ENCODE data around the gene KCNJ16. TPM values are rescaled to one million over a fixed set of nuclear protein-coding genes. Genes with fewer than 3 reads are reported as not detected.

KCNJ16 gene
- total and polyA plus RNA-seq, 8 donors: 20.5 to 65.2 (median 28.4) TPM

GRCh38 chr17:70158591-70158990, 83.6 kb downstream of the KCNJ16 start:
- no peak for FAIRE-seq

GRCh38 chr17:70159980-70160379, 85.0 kb downstream of the KCNJ16 start:
- TF ChIP-seq CTCF (IDR thresholded peaks at IDR 0.05): no peak
- WGBS, 2 donors: 46 to 49% methylated on average over 2 of the region's 2 CpGs
- Histone ChIP-seq H3K27ac (no peak overlapping the region), H3K36me3 (no peaks in the 10 kb centered on the region), H3K4me1 (no peaks in the 10 kb centered on the region), H3K27me3 (no peaks in the 10 kb centered on the region), H3K9me3 (no peaks in the 10 kb centered on the region), H3K4me3 (no peak overlapping the region)
- intact Hi-C loops (cut with DNase I): loop anchor here in 1 of 3 donors (10.0 kb wide), 1 partner anchor 395 kb away; no protein-coding TSS in a partner anchor
- ATAC-seq: no peak
- no peak for FAIRE-seq
- no peak for DNase-seq

More at GRCh38 chr17:70158591-70158990, 83.6 kb downstream of the KCNJ16 start:
- DNase-seq (no peak), ATAC-seq (no peak)
- 72 to 80% methylated on average over 6 of the region's 6 CpGs for WGBS, 2 donors
- no peaks in the 10 kb centered on the region for H3K27me3 ChIP-seq
- no peaks in the 10 kb centered on the region for H3K9me3 ChIP-seq
- no peaks in the 10 kb centered on the region for H3K36me3 ChIP-seq
- no peak overlapping the region for H3K27ac ChIP-seq
- no peak for TF ChIP-seq CTCF (IDR thresholded peaks at IDR 0.05)
- H3K4me3 ChIP-seq: no peak overlapping the region
- intact Hi-C loops (cut with DNase I): no loop called here
- H3K4me1 ChIP-seq: no peaks in the 10 kb centered on the region

GRCh38 chr17:70161519-70161918, 86.5 kb downstream of the KCNJ16 start:
- intact Hi-C loops (cut with DNase I): loop anchor here in 1 of 3 donors (10.0 kb wide), 1 partner anchor 393 kb away; no protein-coding TSS in a partner anchor
- H3K4me1 ChIP-seq: no peaks in the 10 kb centered on the region
- 47 to 49% methylated on average over 1 of the region's 1 CpG for whole genome bisulfite sequencing, 2 donors
- H3K27ac ChIP-seq: no peak overlapping the region
- DNase-seq (no peak), ATAC-seq (no peak), FAIRE-seq (no peak)
- H3K4me3 ChIP-seq: no peak overlapping the region
- no peak for TF ChIP-seq CTCF (IDR thresholded peaks at IDR 0.05)
- H3K9me3 ChIP-seq: no peaks in the 10 kb centered on the region
- no peaks in the 10 kb centered on the region for H3K27me3 ChIP-seq
- no peaks in the 10 kb centered on the region for H3K36me3 ChIP-seq

- no peak for DNase-seq
- FAIRE-seq: no peak
- no peak for ATAC-seq
- WGBS, 2 donors: 52 to 53% methylated on average over 2 of the region's 2 CpGs
- H3K36me3 ChIP-seq: no peaks in the 10 kb centered on the region
- no peak overlapping the region for H3K4me3 ChIP-seq
- no peak overlapping the region for H3K27ac ChIP-seq
- H3K27me3 ChIP-seq: no peaks in the 10 kb centered on the region
- no peaks in the 10 kb centered on the region for H3K9me3 ChIP-seq
- intact Hi-C loops (cut with DNase I): loop anchor here in 1 of 3 donors (10.0 kb wide), 1 partner anchor 389 kb away; no protein-coding TSS in a partner anchor
- H3K4me1 ChIP-seq: peaks cover 0 to 5% (median 3%) of the 10 kb centered on the region in 3 donors
- TF ChIP-seq CTCF (IDR thresholded peaks at IDR 0.05): no peak
Measured at GRCh38 chr17:70165383-70165782, 90.4 kb downstream of the KCNJ16 start.

- no peak for DNase-seq
- Histone ChIP-seq H3K9me3 (no peaks in the 10 kb centered on the region), H3K36me3 (no peaks in the 10 kb centered on the region), H3K27ac (no peak overlapping the region), H3K27me3 (no peaks in the 10 kb centered on the region), H3K4me1 (peaks cover 0 to 5% (median 3%) of the 10 kb centered on the region in 3 donors), H3K4me3 (no peak overlapping the region)
- 84 to 85% methylated on average over 4 of the region's 4 CpGs for WGBS, 2 donors
- no peak for TF ChIP-seq CTCF (IDR thresholded peaks at IDR 0.05)
- FAIRE-seq: no peak
- intact Hi-C loops (cut with DNase I): loop anchor here in 1 of 3 donors (10.0 kb wide), 1 partner anchor 388 kb away; no protein-coding TSS in a partner anchor
- no peak for ATAC-seq
Measured at GRCh38 chr17:70166615-70167014, 91.6 kb downstream of the KCNJ16 start.
